K562 (cell line): Measurements from ENCODE around the gene SPTBN4. TPM values are rescaled to one million over a fixed set of nuclear protein-coding genes. Genes with fewer than 3 reads are reported as not detected.

Source experiments
- CBFA2T3 ChIP-seq: fragments of 450-650 bp; IDR thresholded peaks from 2 replicates; pipeline ENCODE4 v1.6.1; 2017
- CTBP1 ChIP-seq: fragments of 450-650 bp; IDR thresholded peaks from 2 replicates; pipeline ENCODE4 v1.6.1; 2016; ENCODE audit warnings: borderline replicate concordance
- ESRRA ChIP-seq: fragments of 450-650 bp; IDR thresholded peaks from 2 replicates; pipeline ENCODE4 v1.6.1; 2014; ENCODE audit warnings: low read depth, mild to moderate bottlenecking, moderate library complexity, borderline replicate concordance
- FIP1L1 ChIP-seq: fragments of 200-400 bp; formaldehyde crosslinking; IDR thresholded peaks from 2 replicates; pipeline ENCODE4 v1.6.1; 2018; ENCODE audit warnings: mild to moderate bottlenecking, low read depth, low read length; ENCODE audit not compliant: poor library complexity, severe bottlenecking
- HNRNPL ChIP-seq: fragments of 200-400 bp; formaldehyde crosslinking; IDR thresholded peaks from 2 replicates; pipeline ENCODE4 v1.6.1; 2017; ENCODE audit warnings: low read depth, mild to moderate bottlenecking, low read length
- MYNN ChIP-seq, 2 experiments: sonication (generic); formaldehyde crosslinking in 1 of 2; IDR thresholded peaks; 2 replicates each; pipeline versions ENCODE4 v1.5.0 to v1.6.1; 2016 to 2020; ENCODE audit warnings: antibody characterized with exemption in 1 of 2, missing genetic modification reagents in 1 of 2
- POLR2AphosphoS5 ChIP-seq: IDR thresholded peaks from 2 replicates; pipeline ENCODE4 v1.6.1; 2011; ENCODE audit warnings: mild to moderate bottlenecking, low read depth, low read length, moderate library complexity; ENCODE audit not compliant: control insufficient read depth, insufficient read depth
- TOE1 ChIP-seq, 2 experiments: fragments of 450-650 bp in 1 of 2; sonication (generic) in 1 of 2; formaldehyde crosslinking in 1 of 2; IDR thresholded peaks; 2 replicates each; pipeline versions ENCODE4 v1.7.1 to v1.8.0; 2016 to 2022; ENCODE audit warnings: borderline replicate concordance in 2 of 2, mild to moderate bottlenecking in 2 of 2, antibody characterized with exemption in 1 of 2, inconsistent platforms in 1 of 2, low read depth in 1 of 2, missing genetic modification reagents in 1 of 2, moderate library complexity in 1 of 2
- XRCC5 ChIP-seq: fragments of 200-400 bp; formaldehyde crosslinking; IDR thresholded peaks from 2 replicates; pipeline ENCODE4 v1.6.1; 2017; ENCODE audit warnings: low read depth, mild to moderate bottlenecking, low read length
- ZNF133 ChIP-seq: fragments of 250-450 bp; sonication (Bioruptor Pico); IDR thresholded peaks from 2 replicates; pipeline ENCODE4 v1.4.0; 2020; ENCODE audit warnings: mild to moderate bottlenecking
- ZNF354B ChIP-seq: fragments of 250-450 bp; sonication (Bioruptor Pico); IDR thresholded peaks from 2 replicates; pipeline ENCODE4 v1.4.0; 2020
- ZNF644 ChIP-seq: fragments of 200-800 bp; sonication (Bioruptor generic); IDR thresholded peaks from 2 replicates; pipeline ENCODE4 v1.6.1; 2016; ENCODE audit warnings: low read depth, missing genetic modification characterization, missing compliant biosample characterization
- polyA plus RNA-seq, 8 experiments: library from polyadenylated mRNA; depleted of rRNA in 4 of 8; stranded (reverse) in 5 of 8; unstranded in 3 of 8; fragments of >200 nt; fragmentation: Nextera tagmentation in 2 of 8; fragmentation: Illumina TruSeq in 1 of 8; extraction: Ambion mirVana in 2 of 8; extraction: Trizol in 1 of 8; gene quantifications; 2 replicates each; pipeline versions ENCODE4 v1.2.1 to v1.2.3, GENCODE V29; 2011 to 2014; ENCODE audit warnings: inconsistent platforms in 1 of 8, missing spikeins in 1 of 8
- total RNA-seq, 7 experiments: library from RNA; depleted of rRNA in 6 of 7; stranded (reverse); fragments of >200 nt in 6 of 7; fragmentation: Illumina TruSeq in 2 of 7; extraction: Trizol in 2 of 7; gene quantifications; 2 replicates each; pipeline versions ENCODE4 v1.2.1 to v1.2.3, GENCODE V29; 2011 to 2021; ENCODE audit warnings: low replicate concordance in 1 of 7
- TF ChIP-seq, protein P1 (sequence below): sonication (generic); formaldehyde crosslinking; IDR thresholded peaks from 2 replicates; pipeline ENCODE4 v1.8.0; 2023; ENCODE audit warnings: mild to moderate bottlenecking, missing genetic modification reagents
- TF ChIP-seq, protein P2 (sequence below): sonication (generic); formaldehyde crosslinking; IDR thresholded peaks from 2 replicates; pipeline ENCODE4 v1.8.0; 2022; ENCODE audit warnings: mild to moderate bottlenecking, missing genetic modification reagents
- TF ChIP-seq, protein P3 (sequence below): fragments of 250-450 bp; sonication (Bioruptor Pico); IDR thresholded peaks from 2 replicates; pipeline ENCODE4 v1.5.0; 2021

The SPTBN4 gene
- total and polyA plus RNA-seq, 9 of the 15 experiments (the other 6 are each of a cell fraction or from before 2014, with no cell fraction given), result 0.01 to 1.5 (median 0.86) TPM

DNA sequence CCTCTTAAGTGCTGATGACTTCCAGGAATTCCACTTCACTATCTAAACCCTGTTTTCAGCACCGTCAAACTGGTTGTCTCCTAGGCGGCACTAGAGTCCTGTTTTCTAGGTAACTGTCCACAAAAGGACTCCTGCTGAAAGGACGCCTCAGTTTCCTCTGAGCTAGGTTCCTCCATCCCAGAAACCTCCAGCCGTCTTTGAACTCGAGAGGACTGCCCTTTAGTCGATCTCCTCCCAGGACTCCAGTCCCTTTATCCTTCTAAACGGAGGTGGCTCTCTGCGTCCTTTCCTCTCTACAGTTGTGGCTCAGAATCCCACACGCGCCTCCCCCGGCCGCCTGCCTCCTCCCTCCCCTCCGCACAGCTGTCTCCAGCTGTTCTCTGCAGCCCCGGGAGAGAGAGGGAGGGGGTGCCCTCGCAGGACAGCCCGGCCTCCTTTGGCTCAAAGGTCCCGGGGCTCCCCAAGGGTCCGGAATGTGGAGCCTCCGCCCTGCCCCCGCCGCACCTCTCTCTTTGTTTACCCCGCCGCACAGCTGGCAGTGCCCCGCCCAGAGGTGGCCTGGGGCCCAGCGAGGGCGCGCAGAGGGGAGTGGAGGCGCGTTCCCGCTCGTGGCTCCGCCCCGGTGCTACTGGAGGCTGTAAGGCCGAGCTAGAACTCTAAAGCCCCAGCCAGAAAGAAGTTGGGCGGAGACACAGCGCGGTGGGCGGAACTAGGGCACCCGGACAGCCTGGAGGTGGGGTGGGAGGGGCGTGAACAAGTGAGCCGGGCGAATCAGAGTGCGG is 136.8 kb downstream of the SPTBN4 start (continued):
- TF ChIP-seq CBFA2T3 (peak; percentile 46), MYNN (IDR thresholded peaks at IDR 0.05) (peak; percentile 83; the same call in 1 of the 2 replicates), MYNN (CRISPR knock-in tag; IDR thresholded peaks at IDR 0.05) (no peak), ZNF354B (no peak), ZNF644 (tag) (no peak), HNRNPL (0 out of 2 replicates have a peak, but pooled peaks have one; percentile 63), ESRRA (0 out of 2 replicates have a peak, but pooled peaks have one; percentile 10), FIP1L1 (peak; percentile 26), ZNF133 (CRISPR knock-in tag) (no peak), POLR2AphosphoS5 (no peak), TOE1 (IDR thresholded peaks at IDR 0.05; ENCODE audit: borderline replicate concordance) (peak; percentile 33; the same call in 1 of the 2 replicates), TOE1 (CRISPR knock-in tag; IDR thresholded peaks at IDR 0.05; ENCODE audit: borderline replicate concordance, low read depth) (no peak), XRCC5 (0 out of 2 replicates have a peak, but pooled peaks have one; percentile 43), CTBP1 (peak; percentile 75)
- TF ChIP-seq, protein P1, sequence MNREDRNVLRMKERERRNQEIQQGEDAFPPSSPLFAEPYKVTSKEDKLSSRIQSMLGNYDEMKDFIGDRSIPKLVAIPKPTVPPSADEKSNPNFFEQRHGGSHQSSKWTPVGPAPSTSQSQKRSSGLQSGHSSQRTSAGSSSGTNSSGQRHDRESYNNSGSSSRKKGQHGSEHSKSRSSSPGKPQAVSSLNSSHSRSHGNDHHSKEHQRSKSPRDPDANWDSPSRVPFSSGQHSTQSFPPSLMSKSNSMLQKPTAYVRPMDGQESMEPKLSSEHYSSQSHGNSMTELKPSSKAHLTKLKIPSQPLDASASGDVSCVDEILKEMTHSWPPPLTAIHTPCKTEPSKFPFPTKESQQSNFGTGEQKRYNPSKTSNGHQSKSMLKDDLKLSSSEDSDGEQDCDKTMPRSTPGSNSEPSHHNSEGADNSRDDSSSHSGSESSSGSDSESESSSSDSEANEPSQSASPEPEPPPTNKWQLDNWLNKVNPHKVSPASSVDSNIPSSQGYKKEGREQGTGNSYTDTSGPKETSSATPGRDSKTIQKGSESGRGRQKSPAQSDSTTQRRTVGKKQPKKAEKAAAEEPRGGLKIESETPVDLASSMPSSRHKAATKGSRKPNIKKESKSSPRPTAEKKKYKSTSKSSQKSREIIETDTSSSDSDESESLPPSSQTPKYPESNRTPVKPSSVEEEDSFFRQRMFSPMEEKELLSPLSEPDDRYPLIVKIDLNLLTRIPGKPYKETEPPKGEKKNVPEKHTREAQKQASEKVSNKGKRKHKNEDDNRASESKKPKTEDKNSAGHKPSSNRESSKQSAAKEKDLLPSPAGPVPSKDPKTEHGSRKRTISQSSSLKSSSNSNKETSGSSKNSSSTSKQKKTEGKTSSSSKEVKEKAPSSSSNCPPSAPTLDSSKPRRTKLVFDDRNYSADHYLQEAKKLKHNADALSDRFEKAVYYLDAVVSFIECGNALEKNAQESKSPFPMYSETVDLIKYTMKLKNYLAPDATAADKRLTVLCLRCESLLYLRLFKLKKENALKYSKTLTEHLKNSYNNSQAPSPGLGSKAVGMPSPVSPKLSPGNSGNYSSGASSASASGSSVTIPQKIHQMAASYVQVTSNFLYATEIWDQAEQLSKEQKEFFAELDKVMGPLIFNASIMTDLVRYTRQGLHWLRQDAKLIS (CRISPR knock-in tag), result peak; percentile 52; the same call in 1 of the 2 replicates
- TF ChIP-seq, protein P2, sequence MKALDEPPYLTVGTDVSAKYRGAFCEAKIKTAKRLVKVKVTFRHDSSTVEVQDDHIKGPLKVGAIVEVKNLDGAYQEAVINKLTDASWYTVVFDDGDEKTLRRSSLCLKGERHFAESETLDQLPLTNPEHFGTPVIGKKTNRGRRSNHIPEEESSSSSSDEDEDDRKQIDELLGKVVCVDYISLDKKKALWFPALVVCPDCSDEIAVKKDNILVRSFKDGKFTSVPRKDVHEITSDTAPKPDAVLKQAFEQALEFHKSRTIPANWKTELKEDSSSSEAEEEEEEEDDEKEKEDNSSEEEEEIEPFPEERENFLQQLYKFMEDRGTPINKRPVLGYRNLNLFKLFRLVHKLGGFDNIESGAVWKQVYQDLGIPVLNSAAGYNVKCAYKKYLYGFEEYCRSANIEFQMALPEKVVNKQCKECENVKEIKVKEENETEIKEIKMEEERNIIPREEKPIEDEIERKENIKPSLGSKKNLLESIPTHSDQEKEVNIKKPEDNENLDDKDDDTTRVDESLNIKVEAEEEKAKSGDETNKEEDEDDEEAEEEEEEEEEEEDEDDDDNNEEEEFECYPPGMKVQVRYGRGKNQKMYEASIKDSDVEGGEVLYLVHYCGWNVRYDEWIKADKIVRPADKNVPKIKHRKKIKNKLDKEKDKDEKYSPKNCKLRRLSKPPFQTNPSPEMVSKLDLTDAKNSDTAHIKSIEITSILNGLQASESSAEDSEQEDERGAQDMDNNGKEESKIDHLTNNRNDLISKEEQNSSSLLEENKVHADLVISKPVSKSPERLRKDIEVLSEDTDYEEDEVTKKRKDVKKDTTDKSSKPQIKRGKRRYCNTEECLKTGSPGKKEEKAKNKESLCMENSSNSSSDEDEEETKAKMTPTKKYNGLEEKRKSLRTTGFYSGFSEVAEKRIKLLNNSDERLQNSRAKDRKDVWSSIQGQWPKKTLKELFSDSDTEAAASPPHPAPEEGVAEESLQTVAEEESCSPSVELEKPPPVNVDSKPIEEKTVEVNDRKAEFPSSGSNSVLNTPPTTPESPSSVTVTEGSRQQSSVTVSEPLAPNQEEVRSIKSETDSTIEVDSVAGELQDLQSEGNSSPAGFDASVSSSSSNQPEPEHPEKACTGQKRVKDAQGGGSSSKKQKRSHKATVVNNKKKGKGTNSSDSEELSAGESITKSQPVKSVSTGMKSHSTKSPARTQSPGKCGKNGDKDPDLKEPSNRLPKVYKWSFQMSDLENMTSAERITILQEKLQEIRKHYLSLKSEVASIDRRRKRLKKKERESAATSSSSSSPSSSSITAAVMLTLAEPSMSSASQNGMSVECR (CRISPR knock-in tag), result peak; percentile 99
- TF ChIP-seq, protein P3, sequence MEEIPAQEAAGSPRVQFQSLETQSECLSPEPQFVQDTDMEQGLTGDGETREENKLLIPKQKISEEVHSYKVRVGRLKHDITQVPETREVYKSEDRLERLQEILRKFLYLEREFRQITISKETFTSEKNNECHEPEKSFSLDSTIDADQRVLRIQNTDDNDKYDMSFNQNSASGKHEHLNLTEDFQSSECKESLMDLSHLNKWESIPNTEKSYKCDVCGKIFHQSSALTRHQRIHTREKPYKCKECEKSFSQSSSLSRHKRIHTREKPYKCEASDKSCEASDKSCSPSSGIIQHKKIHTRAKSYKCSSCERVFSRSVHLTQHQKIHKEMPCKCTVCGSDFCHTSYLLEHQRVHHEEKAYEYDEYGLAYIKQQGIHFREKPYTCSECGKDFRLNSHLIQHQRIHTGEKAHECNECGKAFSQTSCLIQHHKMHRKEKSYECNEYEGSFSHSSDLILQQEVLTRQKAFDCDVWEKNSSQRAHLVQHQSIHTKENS, result no peak
